Measurements from ENCODE around the gene HOXB1. TPM values are rescaled to one million over a fixed set of nuclear protein-coding genes. Genes with fewer than 3 reads are reported as not detected.
A peak's percentile ranks its signal among the peaks of the same experiment; 100 is the strongest.

The HOXB1 gene
- total RNA-seq, 2 donors from 2014 or later, result not detected

GRCh38 chr17:48554412-48555257 lies 23.8 kb upstream of the HOXB1 start:
- Mint-ChIP-seq H3K27ac (peak overlapping the region; percentile 61 to 93), H3K4me1 (ENCODE audit: low read depth in 2 of 2) (peaks cover 8 to 18% of the 10 kb centered on the region in 2 donors)
- no peak for DNase-seq (ENCODE audit: low spot score)

GRCh38 chr17:48553826-48554225 lies 23.0 kb upstream of the HOXB1 start:
- no peak for ATAC-seq
- H3K4me3 Mint-ChIP-seq, result no peak overlapping the region

More at GRCh38 chr17:48554412-48555257, 23.8 kb upstream of the HOXB1 start:
- no peaks in the 10 kb centered on the region for H3K9me3 Mint-ChIP-seq
- H3K27me3 Mint-ChIP-seq, result peaks cover 0 to 4% of the 10 kb centered on the region in 2 donors
- no peak for ATAC-seq
- no peaks in the 10 kb centered on the region for H3K36me3 Mint-ChIP-seq
- peak overlapping the region; percentile 90 for H3K4me3 Mint-ChIP-seq

GRCh38 chr17:48553190-48553547 lies 22.4 kb upstream of the HOXB1 start:
- no peak for DNase-seq (ENCODE audit: low spot score)
- ATAC-seq, result no peak
- peaks cover 11 to 23% of the 10 kb centered on the region in 2 donors for H3K4me1 Mint-ChIP-seq (ENCODE audit: low read depth in 2 of 2)
- peaks cover 0 to 4% of the 10 kb centered on the region in 2 donors for H3K27me3 Mint-ChIP-seq
- H3K4me3 Mint-ChIP-seq, result no peak overlapping the region
- no peaks in the 10 kb centered on the region for H3K9me3 Mint-ChIP-seq
- H3K27ac Mint-ChIP-seq, result no peak overlapping the region
- H3K36me3 Mint-ChIP-seq, result no peaks in the 10 kb centered on the region

More at GRCh38 chr17:48553826-48554225, 23.0 kb upstream of the HOXB1 start:
- Mint-ChIP-seq H3K36me3 (no peaks in the 10 kb centered on the region), H3K27ac (peak overlapping the region in 1 of 2 donors; percentile 93), H3K4me1 (ENCODE audit: low read depth in 2 of 2) (peaks cover 8 to 18% of the 10 kb centered on the region in 2 donors), H3K27me3 (peaks cover 0 to 4% of the 10 kb centered on the region in 2 donors), H3K9me3 (no peaks in the 10 kb centered on the region)
- DNase-seq (ENCODE audit: low spot score), result no peak

- no peak for ATAC-seq
- no peaks in the 10 kb centered on the region for H3K9me3 Mint-ChIP-seq
- no peak overlapping the region for H3K27ac Mint-ChIP-seq
- DNase-seq (ENCODE audit: low spot score), result no peak
- H3K27me3 Mint-ChIP-seq, result peaks cover 0 to 4% of the 10 kb centered on the region in 2 donors
- peaks cover 16 to 29% of the 10 kb centered on the region in 2 donors for H3K4me1 Mint-ChIP-seq (ENCODE audit: low read depth in 2 of 2)
- no peaks in the 10 kb centered on the region for H3K36me3 Mint-ChIP-seq
- H3K4me3 Mint-ChIP-seq, result no peak overlapping the region
Observed at GRCh38 chr17:48552466-48553189, 21.8 kb upstream of the HOXB1 start.

GRCh38 chr17:48551596-48552465 lies 21.0 kb upstream of the HOXB1 start:
- Mint-ChIP-seq H3K27me3 (peaks cover 0 to 4% of the 10 kb centered on the region in 2 donors), H3K4me3 (no peak overlapping the region), H3K27ac (no peak overlapping the region), H3K4me1 (ENCODE audit: low read depth in 2 of 2) (peaks cover 24 to 33% of the 10 kb centered on the region in 2 donors), H3K36me3 (no peaks in the 10 kb centered on the region), H3K9me3 (no peaks in the 10 kb centered on the region)
- ATAC-seq (no peak), DNase-seq (ENCODE audit: low spot score) (no peak)

GRCh38 chr17:48551214-48551555 lies 20.4 kb upstream of the HOXB1 start:
- Mint-ChIP-seq H3K4me1 (ENCODE audit: low read depth in 2 of 2) (peaks cover 31 to 32% of the 10 kb centered on the region in 2 donors), H3K4me3 (no peak overlapping the region), H3K36me3 (no peaks in the 10 kb centered on the region), H3K27me3 (peaks cover 0 to 4% of the 10 kb centered on the region in 2 donors), H3K27ac (no peak overlapping the region), H3K9me3 (no peaks in the 10 kb centered on the region)
- ATAC-seq (no peak), DNase-seq (ENCODE audit: low spot score) (no peak)

- no peak overlapping the region for H3K27ac Mint-ChIP-seq
- ATAC-seq (no peak), DNase-seq (ENCODE audit: low spot score) (no peak)
- no peaks in the 10 kb centered on the region for H3K36me3 Mint-ChIP-seq
- no peak overlapping the region for H3K4me3 Mint-ChIP-seq
- peaks cover 0 to 4% of the 10 kb centered on the region in 2 donors for H3K27me3 Mint-ChIP-seq
- no peaks in the 10 kb centered on the region for H3K9me3 Mint-ChIP-seq
- peaks cover 32 to 36% of the 10 kb centered on the region in 2 donors for H3K4me1 Mint-ChIP-seq (ENCODE audit: low read depth in 2 of 2)
Observed at GRCh38 chr17:48550502-48551213, 19.8 kb upstream of the HOXB1 start.

GRCh38 chr17:48549914-48550501 lies 19.2 kb upstream of the HOXB1 start:
- ATAC-seq, result no peak
- DNase-seq (ENCODE audit: low spot score), result no peak
- H3K4me1 Mint-ChIP-seq (ENCODE audit: low read depth in 2 of 2), result peaks cover 32 to 36% of the 10 kb centered on the region in 2 donors
- H3K9me3 Mint-ChIP-seq, result no peaks in the 10 kb centered on the region
- H3K4me3 Mint-ChIP-seq, result no peak overlapping the region
- no peaks in the 10 kb centered on the region for H3K36me3 Mint-ChIP-seq
- peaks cover 0 to under 1% of the 10 kb centered on the region in 2 donors for H3K27me3 Mint-ChIP-seq
- H3K27ac Mint-ChIP-seq, result no peak overlapping the region

GRCh38 chr17:48549281-48549630 lies 18.4 kb upstream of the HOXB1 start:
- Mint-ChIP-seq H3K27ac (no peak overlapping the region), H3K4me3 (no peak overlapping the region), H3K36me3 (no peaks in the 10 kb centered on the region), H3K27me3 (no peaks in the 10 kb centered on the region), H3K9me3 (no peaks in the 10 kb centered on the region), H3K4me1 (ENCODE audit: low read depth in 2 of 2) (peaks cover 31 to 34% of the 10 kb centered on the region in 2 donors)
- DNase-seq (ENCODE audit: low spot score) (no peak), ATAC-seq (no peak)

- Mint-ChIP-seq H3K4me3 (peak overlapping the region; percentile 94), H3K36me3 (no peaks in the 10 kb centered on the region), H3K27ac (peak overlapping the region; percentile 62 to 100), H3K9me3 (no peaks in the 10 kb centered on the region), H3K27me3 (no peaks in the 10 kb centered on the region), H3K4me1 (ENCODE audit: low read depth in 2 of 2) (peaks cover 35 to 40% of the 10 kb centered on the region in 2 donors)
- no peak for ATAC-seq
- no peak for DNase-seq (ENCODE audit: low spot score)
Observed at GRCh38 chr17:48548523-48549280, 17.9 kb upstream of the HOXB1 start.

- H3K4me1 Mint-ChIP-seq (ENCODE audit: low read depth in 2 of 2), result peaks cover 35 to 40% of the 10 kb centered on the region in 2 donors
- ATAC-seq, result no peak
- H3K36me3 Mint-ChIP-seq, result peaks cover under 1% of the 10 kb centered on the region
- peak overlapping the region; percentile 62 to 100 for H3K27ac Mint-ChIP-seq
- H3K4me3 Mint-ChIP-seq, result peak overlapping the region; percentile 94
- H3K9me3 Mint-ChIP-seq, result no peaks in the 10 kb centered on the region
- no peaks in the 10 kb centered on the region for H3K27me3 Mint-ChIP-seq
- DNase-seq (ENCODE audit: low spot score), result no peak
Observed at GRCh38 chr17:48547808-48548522, 17.2 kb upstream of the HOXB1 start.
